GM18909 (cell line): ENCODE results near the gene TMEM198.

Experiments
- ATAC-seq: cut with Tn5 transposase; IDR thresholded peaks from one replicate; pipeline ENCODE4 v1.9.1; 2021; ENCODE audit warnings: mild to moderate bottlenecking; ENCODE audit not compliant: unreplicated experiment, poor library complexity

Gene TMEM198

DNA sequence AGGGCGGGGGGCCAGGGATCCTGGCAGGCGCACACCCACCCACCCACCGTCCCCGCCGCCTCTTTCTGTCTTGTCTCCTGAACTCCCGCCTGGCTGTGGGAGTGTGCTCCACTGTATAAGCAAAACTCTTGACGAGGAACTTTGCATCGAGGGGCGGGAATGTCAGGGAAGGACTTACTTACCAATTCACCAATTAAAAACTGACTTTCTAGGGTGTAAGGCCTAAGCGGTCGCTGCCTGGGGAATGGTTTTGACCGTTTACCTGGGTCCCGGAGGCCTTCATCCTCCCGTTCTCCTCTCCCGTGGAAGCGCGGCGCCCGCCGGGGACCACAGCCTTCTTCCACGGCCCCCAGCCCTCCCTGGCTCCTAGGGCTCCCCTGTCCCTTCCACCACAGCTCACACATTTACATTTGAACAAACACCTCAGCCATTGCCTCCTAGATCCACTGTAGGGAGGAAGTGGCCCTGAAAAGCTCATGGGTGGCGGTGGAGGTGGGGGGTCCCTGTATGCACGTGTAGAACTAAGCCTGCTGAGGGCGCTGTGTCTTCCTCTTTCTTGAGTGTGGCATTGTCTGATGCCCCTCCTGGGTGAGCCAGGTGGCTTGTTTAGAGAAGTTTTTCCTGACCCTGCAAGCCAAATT, 20.7 kb upstream of the TMEM198 start:
- no peak for ATAC-seq

DNA sequence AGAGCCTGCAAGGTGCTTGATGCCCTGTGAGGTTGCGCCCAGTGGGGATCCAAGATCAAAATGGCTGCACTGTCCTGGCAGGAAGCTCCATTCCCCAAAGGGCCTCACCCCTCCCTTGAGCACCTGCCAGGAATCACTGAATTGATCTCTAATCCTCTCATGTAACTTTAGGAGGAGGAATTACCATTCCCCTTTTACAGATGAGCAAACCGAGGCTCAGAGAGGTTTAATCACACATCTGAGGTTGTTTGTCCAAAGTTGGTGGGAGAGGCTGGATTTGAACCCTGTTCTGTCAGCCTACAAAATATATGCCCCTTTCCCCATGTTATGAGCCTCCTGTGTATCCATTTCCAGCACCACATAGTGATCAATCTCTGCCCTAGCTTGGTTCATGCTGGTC, 19.0 kb upstream of the TMEM198 start:
- no peak for ATAC-seq

DNA sequence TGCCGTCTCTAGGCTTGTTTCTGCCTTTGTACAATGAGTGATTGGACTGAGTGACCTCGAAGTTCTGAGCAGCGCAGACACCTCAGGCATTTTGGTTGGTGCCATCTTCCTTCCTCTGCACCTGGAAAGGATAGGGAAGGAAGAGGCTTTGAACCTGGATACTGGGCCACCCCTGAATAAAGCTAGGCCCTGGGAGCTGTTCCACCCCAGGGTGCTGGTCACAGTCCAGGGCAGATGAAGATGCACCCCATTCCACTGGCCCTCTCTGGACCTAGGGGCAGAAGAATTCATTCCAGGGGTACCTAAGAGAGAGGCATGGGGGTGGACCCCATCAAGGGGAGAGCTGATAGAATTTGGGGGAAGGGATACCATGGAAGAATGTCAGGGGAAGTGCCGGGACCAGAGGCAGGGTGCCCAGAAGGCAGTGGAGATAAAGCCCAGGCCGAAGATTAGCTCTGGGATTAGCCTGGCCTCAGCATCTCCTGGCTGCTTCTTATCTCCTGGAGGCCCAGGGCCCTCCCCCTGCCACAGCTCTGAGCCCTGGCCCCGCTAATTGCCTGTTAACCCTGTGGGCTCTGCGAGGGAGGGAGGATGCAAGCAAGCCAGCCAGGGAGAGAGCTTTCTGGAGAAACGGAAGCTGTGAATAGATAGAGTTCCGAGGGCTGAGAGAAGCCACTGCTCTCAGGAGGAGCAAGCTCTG, 18.1 kb upstream of the TMEM198 start:
- ATAC-seq = no peak

DNA sequence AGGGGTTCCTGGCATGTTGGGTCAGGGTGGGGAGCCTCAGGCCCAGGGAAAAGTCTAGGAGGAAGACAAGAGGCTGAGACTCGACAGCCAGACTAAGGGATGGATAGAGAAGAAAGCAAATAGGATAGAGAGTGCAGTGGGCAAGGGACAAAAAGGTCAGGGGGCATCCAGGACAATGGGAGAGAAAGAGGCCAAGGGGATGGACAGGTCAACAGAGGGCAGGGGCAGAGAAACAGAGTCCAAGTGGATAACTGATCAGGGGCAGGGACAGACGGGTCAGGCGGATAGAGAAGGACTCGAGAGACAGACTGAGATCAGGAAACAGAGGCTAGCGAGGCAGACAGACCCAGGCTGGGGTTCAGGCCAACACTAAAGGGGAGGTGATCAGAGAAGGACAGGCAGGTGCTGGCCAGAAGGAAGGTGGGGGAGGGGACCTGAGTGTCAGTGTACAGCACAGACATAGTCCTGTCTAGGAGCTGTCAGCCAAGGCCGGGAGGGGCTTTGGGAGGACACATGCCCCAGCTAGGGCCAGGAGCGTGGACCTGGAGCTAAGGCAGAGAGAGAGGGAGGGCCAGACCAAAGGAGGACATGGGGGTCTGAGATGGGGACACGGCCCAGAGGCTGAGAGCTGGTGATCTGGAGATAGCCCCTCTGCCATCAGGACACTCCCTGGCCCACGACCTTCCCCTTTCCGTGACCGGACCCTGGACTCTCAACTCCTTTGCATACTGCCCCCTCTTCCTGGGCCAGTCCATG, 17.3 kb upstream of the TMEM198 start:
- ATAC-seq = no peak

DNA sequence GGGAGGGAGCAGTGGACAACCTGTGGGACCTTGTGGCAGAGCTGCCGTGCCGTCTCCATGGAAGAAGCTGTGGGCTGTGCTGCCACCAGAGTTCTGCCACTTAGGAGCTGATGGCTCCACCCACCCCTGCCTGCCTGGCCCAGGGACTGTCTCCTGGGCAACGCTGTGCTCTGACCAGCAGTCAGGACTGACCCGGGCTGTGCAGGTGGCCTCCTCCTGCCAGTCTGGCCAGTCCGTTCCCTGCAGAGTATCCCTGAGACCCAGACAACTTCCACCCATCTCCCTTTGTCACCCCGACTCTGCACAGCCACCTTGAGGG, 16.8 kb upstream of the TMEM198 start:
- ATAC-seq = no peak

DNA sequence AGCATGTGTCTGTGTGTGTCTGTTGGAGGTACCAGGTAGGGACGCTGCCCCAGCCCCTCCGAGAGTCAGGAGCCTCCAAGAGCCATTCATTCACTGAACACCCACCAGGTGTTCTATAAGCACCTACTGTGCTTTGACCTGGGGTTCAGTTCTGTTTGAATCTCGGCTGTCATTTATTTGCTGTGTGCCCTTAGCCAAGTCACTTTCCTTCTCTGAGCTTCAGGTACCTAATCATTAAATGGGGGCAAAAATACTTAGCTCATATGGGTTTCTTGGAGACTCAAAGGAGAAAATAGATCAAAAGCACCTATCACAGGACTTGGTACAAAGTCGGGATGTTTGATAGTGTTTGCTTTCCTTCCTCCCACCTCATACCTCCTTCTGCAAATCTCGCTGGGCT, 16.4 kb upstream of the TMEM198 start:
- ATAC-seq = no peak

DNA sequence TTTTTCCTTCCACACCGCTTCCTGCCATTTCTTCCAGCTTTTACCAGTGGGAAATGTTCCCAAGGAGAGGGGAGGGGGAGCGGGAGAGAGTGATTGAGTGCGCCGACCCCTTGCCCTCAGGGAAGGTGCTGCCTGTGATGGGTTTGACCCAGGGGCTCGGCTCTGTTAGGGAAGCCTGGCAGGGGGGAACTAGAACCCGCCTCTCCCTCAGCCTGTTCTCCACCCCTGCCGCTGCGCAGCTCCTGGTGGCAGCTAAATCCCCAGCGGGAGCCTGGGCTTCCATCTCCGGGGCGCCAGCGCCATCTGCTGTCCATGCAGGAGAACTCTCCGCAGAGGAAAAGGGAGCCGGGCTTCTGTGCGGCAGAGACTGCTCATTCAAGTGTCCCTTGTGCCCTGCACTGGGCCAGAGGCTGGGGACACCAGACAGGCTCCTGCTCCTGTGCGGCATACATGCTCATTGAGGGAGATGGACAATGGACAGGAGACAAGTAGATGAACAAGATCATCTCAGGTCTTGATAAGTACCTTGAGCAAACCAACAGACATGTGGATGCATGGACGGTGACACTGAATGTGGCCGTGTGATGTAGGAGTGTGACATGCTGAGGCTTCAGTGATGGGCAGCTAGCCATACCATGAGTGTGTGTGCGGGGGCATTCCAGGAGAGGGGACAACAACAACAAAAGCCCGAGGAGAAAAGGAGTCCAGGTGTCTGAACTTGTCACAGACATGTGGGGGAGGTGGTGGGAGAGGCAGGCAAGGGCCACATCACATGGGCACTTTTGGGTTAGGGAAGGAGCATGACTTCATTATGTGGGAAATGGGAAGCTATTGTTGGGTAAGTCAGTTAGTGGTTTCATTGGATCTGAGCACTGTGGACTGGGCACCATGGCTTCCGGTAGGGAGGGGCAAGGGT, 13.5 kb upstream of the TMEM198 start:
- ATAC-seq = peak; percentile 83

DNA sequence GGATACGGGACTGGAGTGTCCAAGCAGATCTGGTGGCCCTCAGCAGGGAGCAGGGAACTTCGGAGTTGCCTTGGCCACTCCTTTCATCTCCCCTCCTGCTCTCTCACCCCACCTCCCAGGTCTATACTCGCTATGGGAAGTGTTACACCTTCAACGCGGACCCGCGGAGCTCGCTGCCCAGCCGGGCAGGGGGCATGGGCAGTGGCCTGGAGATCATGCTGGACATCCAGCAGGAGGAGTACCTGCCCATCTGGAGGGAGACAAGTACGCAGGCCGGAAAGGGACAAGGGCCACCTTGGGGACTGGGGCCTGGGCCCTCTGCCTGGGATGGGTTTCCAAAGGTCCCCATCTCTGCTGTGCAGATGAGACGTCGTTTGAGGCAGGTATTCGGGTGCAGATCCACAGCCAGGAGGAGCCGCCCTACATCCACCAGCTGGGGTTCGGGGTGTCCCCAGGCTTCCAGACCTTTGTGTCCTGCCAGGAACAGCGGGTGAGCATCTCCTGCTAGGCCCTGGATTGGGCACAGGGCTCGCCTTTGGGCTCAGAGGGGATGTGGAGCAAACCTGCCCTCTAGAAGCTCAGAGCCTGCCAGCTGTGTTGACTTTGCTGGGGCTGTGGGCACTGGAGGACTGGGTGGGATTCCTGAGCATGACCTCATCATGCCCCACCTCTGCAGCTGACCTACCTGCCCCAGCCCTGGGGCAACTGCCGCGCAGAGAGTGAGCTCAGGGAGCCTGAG, 12.0 kb upstream of the TMEM198 start:
- no peak for ATAC-seq

DNA sequence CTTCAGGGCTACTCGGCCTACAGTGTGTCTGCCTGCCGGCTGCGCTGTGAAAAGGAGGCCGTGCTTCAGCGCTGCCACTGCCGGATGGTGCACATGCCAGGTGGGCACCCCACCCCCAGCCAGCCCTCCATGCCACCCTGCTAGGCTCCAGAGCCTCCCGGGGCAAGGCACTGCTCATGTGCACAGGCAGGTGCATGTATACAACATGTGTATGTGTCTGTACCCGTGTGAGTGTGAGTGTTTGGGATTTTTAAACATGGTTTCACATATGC, 11.5 kb upstream of the TMEM198 start:
- no peak for ATAC-seq

DNA sequence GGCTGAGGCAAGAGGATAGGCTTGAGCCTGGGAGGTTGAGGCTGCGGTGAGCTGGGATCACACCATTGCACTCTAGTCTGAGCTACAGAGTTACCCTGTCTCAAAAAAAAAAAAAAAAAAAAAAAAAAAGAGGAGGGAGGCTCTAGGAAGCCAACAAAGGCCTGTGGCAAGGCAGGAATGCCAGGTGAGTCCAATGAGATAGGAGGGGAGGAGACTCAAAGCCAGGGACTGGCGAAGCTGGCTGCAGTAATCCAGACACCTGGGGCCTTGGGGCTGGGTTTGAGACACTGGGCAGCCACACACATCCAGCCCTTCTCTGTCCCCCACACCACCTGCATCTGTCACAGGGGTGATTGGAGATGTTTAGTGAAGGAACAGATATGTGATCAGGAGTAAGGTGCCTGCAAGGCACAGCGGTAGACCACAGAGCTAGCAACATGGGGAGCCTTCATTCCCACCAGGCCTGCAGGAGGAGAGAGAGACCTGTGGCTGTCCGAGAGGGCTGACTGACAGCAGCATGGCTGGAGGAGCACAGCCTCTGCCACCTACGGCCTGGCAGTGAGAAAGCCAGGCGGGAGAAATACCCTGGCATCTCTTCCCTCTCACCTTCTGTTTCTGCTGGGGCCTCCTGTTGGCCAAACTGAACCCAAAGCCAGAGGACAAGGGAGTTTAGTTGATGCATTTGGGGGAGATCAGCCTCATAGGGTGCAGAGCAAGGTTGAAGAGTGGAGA, 9.7 kb upstream of the TMEM198 start:
- ATAC-seq = no peak

DNA sequence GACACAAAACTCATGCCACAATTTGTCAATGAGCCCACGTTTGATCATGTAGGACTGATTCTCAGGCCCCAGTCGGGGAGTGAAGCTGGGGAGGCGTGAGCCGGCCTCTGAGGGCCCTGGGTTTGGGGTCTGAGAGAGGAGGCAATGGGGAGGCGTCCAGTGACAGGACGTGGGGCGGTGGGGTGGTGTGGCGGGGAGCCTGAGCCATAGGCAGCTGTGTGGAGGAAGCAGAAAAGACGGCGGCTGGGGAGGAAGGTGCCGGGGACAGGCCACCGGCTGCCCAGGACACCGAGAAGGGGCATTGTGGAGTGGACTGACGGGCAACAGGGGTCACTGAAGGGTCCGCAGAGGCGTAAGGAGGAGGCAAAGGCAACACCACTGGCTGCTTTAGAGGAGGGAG, 7.4 kb upstream of the TMEM198 start:
- no peak for ATAC-seq

DNA sequence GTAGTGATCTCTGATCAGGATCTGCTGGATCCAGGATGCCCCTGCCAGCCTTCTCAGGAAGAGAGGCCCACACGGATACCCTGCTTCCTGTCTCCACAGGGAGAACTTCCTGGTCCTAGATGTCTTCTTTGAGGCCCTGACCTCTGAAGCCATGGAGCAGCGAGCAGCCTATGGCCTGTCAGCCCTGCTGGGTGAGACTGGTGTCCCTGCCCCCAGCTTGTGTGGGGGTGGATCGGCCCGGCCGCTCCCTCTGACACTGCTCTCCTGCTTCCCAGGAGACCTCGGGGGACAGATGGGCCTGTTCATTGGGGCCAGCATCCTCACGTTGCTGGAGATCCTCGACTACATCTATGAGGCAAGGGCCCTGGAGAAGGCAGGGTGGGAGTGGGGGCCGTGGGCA, 6.9 kb upstream of the TMEM198 start:
- no peak for ATAC-seq

DNA sequence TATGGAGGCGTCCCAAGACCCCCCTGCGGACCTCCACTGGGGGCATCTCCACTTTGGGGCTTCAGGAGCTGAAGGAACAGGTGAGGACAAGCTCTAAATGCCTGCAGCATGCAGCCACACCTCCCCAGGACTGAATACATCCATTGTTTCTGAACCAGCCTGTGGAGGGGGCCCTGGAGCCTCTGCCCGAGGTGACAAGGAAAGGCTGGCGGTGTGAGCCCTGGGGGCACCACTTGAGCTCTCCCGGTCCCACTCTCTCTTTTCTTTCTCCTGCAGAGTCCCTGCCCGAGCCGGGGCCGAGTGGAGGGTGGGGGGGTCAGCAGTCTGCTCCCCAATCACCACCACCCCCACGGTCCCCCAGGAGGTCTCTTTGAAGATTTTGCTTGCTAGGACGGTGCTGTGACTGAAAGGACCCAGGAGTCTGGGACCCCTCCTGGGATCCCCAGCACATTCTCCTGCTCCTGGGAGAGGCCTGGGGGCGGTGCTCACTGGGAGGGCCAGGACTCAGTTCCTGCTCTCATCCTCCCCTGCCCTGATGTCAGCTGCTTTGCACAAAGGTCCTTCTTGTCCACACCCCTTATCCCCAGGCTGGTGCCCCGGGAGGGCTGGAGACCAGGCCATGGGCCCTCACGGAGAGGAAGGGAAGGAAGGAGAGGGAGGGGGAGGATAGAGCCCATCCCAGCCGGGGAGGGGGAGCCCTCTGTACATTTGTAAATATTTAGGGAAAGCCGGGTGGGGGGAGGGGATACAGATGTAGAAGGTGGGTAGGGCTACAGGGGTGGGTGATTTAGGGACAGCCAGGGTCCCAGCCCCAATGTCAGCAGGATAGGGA, 6.0 kb upstream of the TMEM198 start:
- no peak for ATAC-seq

DNA sequence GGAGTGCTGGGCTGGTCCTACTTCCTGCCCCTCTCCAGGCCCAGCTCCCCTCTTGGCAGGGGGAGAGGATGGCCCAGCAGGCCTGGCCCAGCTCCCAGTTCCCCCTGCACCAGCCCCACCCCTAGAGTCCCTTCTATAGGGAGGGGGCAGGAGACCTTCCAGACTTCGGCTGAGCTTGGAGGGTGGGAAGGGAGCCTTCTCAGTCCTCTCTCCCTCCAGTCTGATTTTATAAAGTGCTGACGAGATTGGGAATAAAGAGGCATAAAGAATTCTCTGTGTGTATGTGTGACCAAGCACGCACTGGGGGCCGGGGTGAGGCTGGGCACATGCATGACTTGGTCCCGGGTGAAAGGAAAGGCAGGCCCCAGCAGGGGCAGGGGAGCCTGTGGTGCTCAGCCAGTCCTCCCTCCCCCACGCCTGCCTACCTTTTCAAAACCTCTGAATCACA, 5.3 kb upstream of the TMEM198 start:
- no peak for ATAC-seq

DNA sequence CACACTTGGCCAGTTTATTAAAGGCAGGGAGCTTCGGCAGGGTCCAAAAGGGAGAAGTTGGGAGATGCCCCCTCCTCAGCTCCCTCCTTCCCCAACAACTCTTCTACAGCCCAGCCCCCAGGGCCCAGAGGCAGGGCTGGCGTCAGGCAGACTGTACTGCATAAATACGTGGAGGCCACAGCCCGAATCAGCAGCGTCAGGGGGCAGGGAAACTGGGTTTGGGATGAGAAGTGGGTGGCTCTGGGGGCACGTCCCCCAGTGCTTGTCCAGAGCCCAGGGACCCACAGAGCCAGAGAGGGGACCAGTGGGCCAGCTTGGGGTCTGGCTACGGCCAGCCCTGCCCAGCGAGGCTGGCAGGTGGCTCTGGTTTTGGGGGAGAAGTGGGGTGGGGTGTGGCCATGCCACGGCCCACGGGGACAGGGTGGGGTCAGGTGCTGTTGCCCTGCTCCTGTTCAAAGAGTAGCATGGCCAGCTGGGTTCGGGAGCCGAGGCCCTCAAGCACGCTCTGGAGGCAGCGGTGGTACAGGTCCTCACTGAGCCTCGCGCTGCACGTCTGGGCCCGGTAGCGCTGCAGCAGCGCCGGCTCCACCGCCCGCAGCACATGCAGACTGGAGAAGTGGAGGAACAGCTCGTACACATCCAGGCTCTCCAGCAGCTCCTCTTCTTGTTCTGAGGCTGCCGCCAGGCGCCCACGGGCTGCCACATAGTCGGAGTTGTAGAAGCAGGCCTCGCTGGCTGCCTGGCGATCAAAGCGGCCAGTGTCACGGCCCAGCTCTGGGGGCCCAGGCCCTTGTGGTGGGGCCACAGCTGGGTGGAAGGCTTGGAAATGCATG, 4.7 kb upstream of the TMEM198 start:
- no peak for ATAC-seq

DNA sequence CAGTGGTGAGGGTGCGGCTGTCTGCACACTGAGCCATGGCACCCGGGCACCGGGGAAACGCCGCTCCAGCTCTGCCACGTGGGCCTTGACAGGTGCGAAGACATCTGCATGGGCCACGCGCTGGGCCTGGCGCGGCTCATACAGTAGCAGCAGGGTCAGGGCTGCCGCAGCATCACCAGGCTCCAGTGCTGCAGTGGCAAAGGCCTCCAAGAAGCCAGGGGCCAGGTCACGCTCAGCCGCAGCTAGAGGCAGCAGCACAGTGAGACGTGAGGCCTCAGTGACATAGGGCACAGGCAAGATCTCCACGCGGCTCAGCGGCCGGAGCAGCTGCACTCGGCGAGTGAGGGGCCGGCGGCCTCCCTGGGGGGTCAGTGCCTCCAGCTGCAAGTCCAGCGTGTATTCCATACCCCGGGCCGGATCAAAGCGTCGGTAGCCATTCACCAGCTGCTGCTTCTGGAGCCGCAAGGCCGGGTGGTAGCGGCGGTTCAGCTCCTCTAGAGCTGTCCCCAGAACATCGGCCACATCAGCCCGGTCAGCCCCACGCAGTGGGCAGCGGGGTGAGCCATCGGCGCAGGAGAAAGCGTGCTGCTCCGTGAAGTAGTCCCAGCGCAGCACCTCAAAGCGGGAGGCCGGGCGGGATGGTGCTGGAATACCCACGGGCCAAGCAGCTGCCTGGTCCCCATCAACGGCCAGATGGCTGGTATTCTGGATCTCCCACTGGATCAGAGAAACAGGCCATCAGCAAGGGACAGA, 3.7 kb upstream of the TMEM198 start:
- no peak for ATAC-seq
